Activated naive CD4-positive, alpha-beta T cell treated with anti-CD3 and anti-CD28 coated beads, Interleukin-2, amount 50 U/mL, for 16 hours (primary cell): ENCODE results near the gene SH3BP2.

ENCODE experiments used
- DNase-seq: peaks from one replicate; pipeline ENCODE4 v3.0.0-alpha.2; 2020

Gene SH3BP2

GRCh38 chr4:2860391-2861348 is 67.8 kb downstream of the SH3BP2 start:
- no peak for DNase-seq

- no peak for DNase-seq
Measured at GRCh38 chr4:2861631-2862436, 68.9 kb downstream of the SH3BP2 start.

GRCh38 chr4:2862528-2862927 is 69.6 kb downstream of the SH3BP2 start:
- DNase-seq: no peak

GRCh38 chr4:2863649-2864048 is 70.8 kb downstream of the SH3BP2 start:
- no peak for DNase-seq

- no peak for DNase-seq
Measured at GRCh38 chr4:2865196-2865780, 72.4 kb downstream of the SH3BP2 start.

GRCh38 chr4:2866160-2866861 is 73.4 kb downstream of the SH3BP2 start:
- no peak for DNase-seq

- no peak for DNase-seq
Measured at GRCh38 chr4:2866891-2867290, 74.0 kb downstream of the SH3BP2 start.

GRCh38 chr4:2867758-2868491 is 75.0 kb downstream of the SH3BP2 start:
- no peak for DNase-seq

GRCh38 chr4:2868877-2869487 is 76.1 kb downstream of the SH3BP2 start:
- no peak for DNase-seq

GRCh38 chr4:2869659-2870058 is 76.8 kb downstream of the SH3BP2 start:
- DNase-seq: no peak

- DNase-seq: no peak
Measured at GRCh38 chr4:2870082-2870481, 77.2 kb downstream of the SH3BP2 start.

- no peak for DNase-seq
Measured at GRCh38 chr4:2871466-2871865, 78.6 kb downstream of the SH3BP2 start.

GRCh38 chr4:2871911-2872310 is 79.0 kb downstream of the SH3BP2 start:
- DNase-seq: no peak

- DNase-seq: no peak
Measured at GRCh38 chr4:2873329-2873728, 80.4 kb downstream of the SH3BP2 start.

- no peak for DNase-seq
Measured at GRCh38 chr4:2874861-2875260, 82.0 kb downstream of the SH3BP2 start.

- DNase-seq: no peak
Measured at GRCh38 chr4:2875556-2875955, 82.7 kb downstream of the SH3BP2 start.

- DNase-seq: no peak
Measured at GRCh38 chr4:2878346-2878745, 85.5 kb downstream of the SH3BP2 start.

GRCh38 chr4:2879026-2879425 is 86.1 kb downstream of the SH3BP2 start:
- no peak for DNase-seq

GRCh38 chr4:2881431-2881830 is 88.5 kb downstream of the SH3BP2 start:
- DNase-seq: no peak

GRCh38 chr4:2882341-2882740 is 89.5 kb downstream of the SH3BP2 start:
- no peak for DNase-seq

- DNase-seq: no peak
Measured at GRCh38 chr4:2886161-2886560, 93.3 kb downstream of the SH3BP2 start.

GRCh38 chr4:2886622-2887021 is 93.7 kb downstream of the SH3BP2 start:
- no peak for DNase-seq
